Type B pancreatic cell (in vitro differentiated cells): ENCODE measurements around the gene PRKD1. TPM values are rescaled to one million over a fixed set of nuclear protein-coding genes. Genes with fewer than 3 reads are reported as not detected.

ENCODE experiments used
- DNase-seq: peaks from one replicate; pipeline ENCODE4 v3.0.0; 2021; ENCODE audit warnings: mixed read lengths; ENCODE audit not compliant: unreplicated experiment; ENCODE audit errors: extremely low spot score
- H3K27ac Mint-ChIP-seq: 2 replicates; pipeline ENCODE4 v1.8.0; 2021; ENCODE audit warnings: mild to moderate bottlenecking, mixed read lengths
- H3K27me3 Mint-ChIP-seq: 2 replicates; pipeline ENCODE4 v1.8.0; 2021; ENCODE audit warnings: mixed read lengths
- H3K36me3 Mint-ChIP-seq: 2 replicates; pipeline ENCODE4 v1.8.0; 2021; ENCODE audit warnings: mixed read lengths
- H3K4me1 Mint-ChIP-seq: one replicate; pipeline ENCODE4 v1.8.0; 2021; ENCODE audit warnings: mixed read lengths; ENCODE audit not compliant: unreplicated experiment
- H3K4me3 Mint-ChIP-seq: 2 replicates; pipeline ENCODE4 v1.8.0; 2021; ENCODE audit warnings: mild to moderate bottlenecking, mixed read lengths
- H3K9me3 Mint-ChIP-seq: 2 replicates; pipeline ENCODE4 v1.8.0; 2021; ENCODE audit warnings: mixed read lengths
- CTCF ChIP-seq: fragments of 200-600 bp; sonication (generic); conservative IDR thresholded peaks from 2 replicates; pipeline ENCODE4 v1.5.0; 2021; ENCODE audit warnings: antibody characterized with exemption, mild to moderate bottlenecking
- total RNA-seq: library from RNA; stranded (reverse); gene quantifications from 2 replicates; pipeline ENCODE4 v1.2.1, GENCODE V29; 2021; ENCODE audit warnings: low replicate concordance

The PRKD1 gene
- total RNA-seq, 1 donor from 2014 or later: 16.3 TPM

GRCh38 chr14:29815016-29815674 is 112.5 kb downstream of the PRKD1 start:
- H3K9me3 Mint-ChIP-seq: peaks cover 4% of the 10 kb centered on the region
- no peak overlapping the region for H3K4me3 Mint-ChIP-seq
- H3K27me3 Mint-ChIP-seq: peaks cover 2% of the 10 kb centered on the region
- H3K4me1 Mint-ChIP-seq: peaks cover 3% of the 10 kb centered on the region
- no peak overlapping the region for H3K27ac Mint-ChIP-seq
- DNase-seq: no peak
- peaks cover 5% of the 10 kb centered on the region for H3K36me3 Mint-ChIP-seq
- no peak for TF ChIP-seq CTCF

GRCh38 chr14:29814156-29815015 is 113.3 kb downstream of the PRKD1 start:
- peaks cover 5% of the 10 kb centered on the region for H3K36me3 Mint-ChIP-seq
- peaks cover 4% of the 10 kb centered on the region for H3K9me3 Mint-ChIP-seq
- no peak overlapping the region for H3K4me3 Mint-ChIP-seq
- no peak for TF ChIP-seq CTCF
- no peak overlapping the region for H3K27ac Mint-ChIP-seq
- no peak for DNase-seq
- H3K4me1 Mint-ChIP-seq: peaks cover 3% of the 10 kb centered on the region
- peaks cover 2% of the 10 kb centered on the region for H3K27me3 Mint-ChIP-seq

- peaks cover 2% of the 10 kb centered on the region for H3K27me3 Mint-ChIP-seq
- no peak for TF ChIP-seq CTCF
- DNase-seq: no peak
Measured at GRCh38 chr14:29810682-29811081, 117.0 kb downstream of the PRKD1 start.

DNA sequence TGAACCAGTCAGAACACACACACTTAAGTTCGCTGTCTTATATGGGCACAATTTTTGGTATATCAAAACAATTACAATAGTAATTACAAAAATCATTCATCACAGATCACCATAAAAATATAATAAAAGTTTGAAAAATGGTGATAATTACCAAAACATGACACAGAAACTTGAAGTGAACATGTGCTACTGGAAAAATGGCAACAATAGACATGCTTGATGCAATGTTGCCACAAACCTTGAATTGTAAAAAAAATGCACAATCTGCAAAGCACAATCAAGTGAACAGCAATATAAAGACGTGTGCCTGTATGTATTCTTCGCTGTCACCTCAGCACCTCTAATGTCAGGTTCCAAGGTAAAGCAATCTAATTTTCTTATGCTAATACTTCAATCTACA is 117.6 kb downstream of the PRKD1 start:
- peaks cover 3% of the 10 kb centered on the region for H3K4me1 Mint-ChIP-seq
- H3K4me3 Mint-ChIP-seq: no peak overlapping the region
- TF ChIP-seq CTCF: no peak
- peaks cover 4% of the 10 kb centered on the region for H3K9me3 Mint-ChIP-seq
- no peak for DNase-seq
- peaks cover 5% of the 10 kb centered on the region for H3K36me3 Mint-ChIP-seq
- H3K27me3 Mint-ChIP-seq: peaks cover 2% of the 10 kb centered on the region
- H3K27ac Mint-ChIP-seq: no peak overlapping the region

More at GRCh38 chr14:29810682-29811081, 117.0 kb downstream of the PRKD1 start:
- no peak overlapping the region for H3K27ac Mint-ChIP-seq
- H3K4me3 Mint-ChIP-seq: no peak overlapping the region
- peaks cover 3% of the 10 kb centered on the region for H3K4me1 Mint-ChIP-seq
- peaks cover 5% of the 10 kb centered on the region for H3K36me3 Mint-ChIP-seq
- peaks cover 4% of the 10 kb centered on the region for H3K9me3 Mint-ChIP-seq

- no peak overlapping the region for H3K27ac Mint-ChIP-seq
Measured at GRCh38 chr14:29806124-29806517, 121.5 kb downstream of the PRKD1 start.

More at GRCh38 chr14:29806124-29806517, 121.5 kb downstream of the PRKD1 start:
- no peaks in the 10 kb centered on the region for H3K36me3 Mint-ChIP-seq
- no peak for TF ChIP-seq CTCF
- no peaks in the 10 kb centered on the region for H3K4me1 Mint-ChIP-seq
- H3K4me3 Mint-ChIP-seq: no peak overlapping the region
- H3K27me3 Mint-ChIP-seq: no peaks in the 10 kb centered on the region
- no peak for DNase-seq
- no peaks in the 10 kb centered on the region for H3K9me3 Mint-ChIP-seq
